Caco-2 (cell line): ENCODE measurements around the gene CXorf58. TPM values are rescaled to one million over a fixed set of nuclear protein-coding genes. Genes with fewer than 3 reads are reported as not detected.

Source experiments
- BruUV-seq: library from RNA; stranded (reverse); fragments of 400-500 nt; replicated peaks from 2 replicates; lab custom pipeline; 2021; lab: Mats Ljungman, UMichigan
- CTCF ChIA-PET: fragments of 300-600 bp; sonication (Branson Sonifier 250); formaldehyde crosslinking; loops from one replicate; lab custom pipeline; 2022; ENCODE audit warnings: antibody characterized with exemption; lab: Charles Lee
- POLR2A ChIA-PET: fragments of 300-600 bp; sonication (Branson Sonifier 250); formaldehyde crosslinking; loops from one replicate; lab custom pipeline; 2022; ENCODE audit warnings: antibody characterized with exemption; lab: Charles Lee
- DNase-seq, 2 experiments: peaks; one replicate each; pipeline versions ENCODE4 v3.0.0 to v3.0.0-alpha.2; 2020 to 2022
- H3K27me3 ChIP-seq: replicated peaks from 2 replicates; pipeline ENCODE4 v1.6.0; 2011; ENCODE audit warnings: low read length; ENCODE audit not compliant: control insufficient read depth, insufficient read depth
- H3K36me3 ChIP-seq: 2 replicates; pipeline ENCODE4 v1.5.1; 2011; ENCODE audit warnings: low read length; ENCODE audit not compliant: control insufficient read depth, insufficient read depth
- H3K4me1 ChIP-seq: fragments of 250-450 bp; sonication (Bioruptor Pico); 2 replicates; pipeline ENCODE4 v1.5.1; 2020; ENCODE audit warnings: mild to moderate bottlenecking
- H3K4me3 ChIP-seq: 2 replicates; pipeline ENCODE4 v1.5.1; 2011; ENCODE audit warnings: low read depth, mild to moderate bottlenecking, control low read depth, low read length
- H3K9me3 ChIP-seq: fragments of 250-450 bp; sonication (Bioruptor Pico); 2 replicates; pipeline ENCODE4 v1.5.1; 2020; ENCODE audit warnings: mild to moderate bottlenecking, moderate library complexity
- H3K27ac Mint-ChIP-seq: one replicate; pipeline ENCODE4 v1.8.0; 2022; ENCODE audit warnings: mixed read lengths; ENCODE audit not compliant: unreplicated experiment
- H3K27me3 Mint-ChIP-seq: one replicate; pipeline ENCODE4 v1.8.0; 2022; ENCODE audit warnings: mixed read lengths; ENCODE audit not compliant: insufficient read depth, unreplicated experiment
- H3K36me3 Mint-ChIP-seq: one replicate; pipeline ENCODE4 v1.8.0; 2022; ENCODE audit warnings: mild to moderate bottlenecking, mixed read lengths; ENCODE audit not compliant: insufficient read depth, unreplicated experiment
- H3K4me1 Mint-ChIP-seq: one replicate; pipeline ENCODE4 v1.8.0; 2022; ENCODE audit warnings: low read depth, mixed read lengths; ENCODE audit not compliant: unreplicated experiment
- H3K4me3 Mint-ChIP-seq: one replicate; pipeline ENCODE4 v1.8.0; 2022; ENCODE audit warnings: mild to moderate bottlenecking, moderate library complexity, mixed read lengths; ENCODE audit not compliant: unreplicated experiment
- H3K9me3 Mint-ChIP-seq: one replicate; pipeline ENCODE4 v1.8.0; 2022; ENCODE audit warnings: mixed read lengths; ENCODE audit not compliant: unreplicated experiment
- intact Hi-C: fragments of 100-400 bp; cut with micrococcal nuclease; formaldehyde crosslinking; loops from one replicate; pipeline ENCODE4 v1.10.0; 2022; ENCODE audit not compliant: unreplicated experiment
- total RNA-seq: library from RNA; stranded (reverse); gene quantifications from 2 replicates; pipeline ENCODE4 v1.2.3, GENCODE V29; 2022
- TF ChIP-seq, protein P1 (sequence below), 2 experiments: fragments of 200-600 bp in 1 of 2; IDR thresholded peaks; 1 replicate in 1 of 2; 2 replicates in 1 of 2; pipeline versions ENCODE4 v1.5.1 to v1.8.0; 2011 to 2022; ENCODE audit warnings: antibody characterized with exemption in 1 of 2, control low read depth in 1 of 2, inconsistent platforms in 1 of 2, low read depth in 1 of 2, low read length in 1 of 2, mild to moderate bottlenecking in 1 of 2, moderate library complexity in 1 of 2; ENCODE audit not compliant: insufficient read depth in 1 of 2, severe bottlenecking in 1 of 2, unreplicated experiment in 1 of 2

The CXorf58 gene
- total RNA-seq, 1 experiment from 2014 or later: not detected

DNA sequence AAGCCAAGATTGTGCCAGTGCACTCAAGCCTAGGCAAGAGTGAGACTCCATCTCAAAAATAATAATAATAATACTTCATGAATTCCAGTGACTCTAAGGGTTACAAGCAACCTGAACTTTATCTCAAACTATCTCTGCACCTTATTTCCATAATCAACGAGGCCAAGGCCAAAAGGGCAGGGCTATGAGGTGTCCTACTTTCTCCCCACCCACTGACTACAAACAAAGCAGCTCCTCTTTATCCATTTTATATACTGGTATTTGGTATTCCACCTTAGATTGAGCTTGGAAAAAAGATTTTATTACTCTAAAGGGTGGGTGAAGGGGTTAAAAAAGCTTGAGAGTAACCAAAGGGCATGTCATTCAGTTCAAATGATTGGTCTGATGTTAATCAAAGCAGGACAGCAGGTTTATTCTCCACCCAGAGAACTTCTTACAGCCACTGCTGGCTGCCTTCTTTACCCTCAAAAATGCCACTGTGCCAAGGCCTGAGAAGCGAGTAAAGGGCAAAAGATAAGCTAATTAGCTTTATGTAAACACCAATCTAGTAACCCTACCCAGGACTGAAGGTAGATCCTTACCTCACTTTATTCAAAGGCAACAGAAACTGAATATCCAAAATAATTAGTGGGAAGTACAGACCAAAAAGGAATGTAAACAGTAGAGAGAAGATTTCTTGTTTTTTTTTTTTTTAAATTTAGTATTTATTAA lies 28.3 kb upstream of the CXorf58 start:
- DNase-seq: no peak
- Mint-ChIP-seq H3K36me3 (no peaks in the 10 kb centered on the region), H3K9me3 (no peaks in the 10 kb centered on the region), H3K27ac (no peak overlapping the region), H3K4me1 (peaks cover 10% of the 10 kb centered on the region), H3K4me3 (no peak overlapping the region), H3K27me3 (no peaks in the 10 kb centered on the region)
- no peaks in the 10 kb centered on the region for H3K36me3 ChIP-seq
- intact Hi-C loops: no loop called here
- ChIA-PET POLR2A (no interaction called here), CTCF (no interaction called here)
- TF ChIP-seq, protein P1, sequence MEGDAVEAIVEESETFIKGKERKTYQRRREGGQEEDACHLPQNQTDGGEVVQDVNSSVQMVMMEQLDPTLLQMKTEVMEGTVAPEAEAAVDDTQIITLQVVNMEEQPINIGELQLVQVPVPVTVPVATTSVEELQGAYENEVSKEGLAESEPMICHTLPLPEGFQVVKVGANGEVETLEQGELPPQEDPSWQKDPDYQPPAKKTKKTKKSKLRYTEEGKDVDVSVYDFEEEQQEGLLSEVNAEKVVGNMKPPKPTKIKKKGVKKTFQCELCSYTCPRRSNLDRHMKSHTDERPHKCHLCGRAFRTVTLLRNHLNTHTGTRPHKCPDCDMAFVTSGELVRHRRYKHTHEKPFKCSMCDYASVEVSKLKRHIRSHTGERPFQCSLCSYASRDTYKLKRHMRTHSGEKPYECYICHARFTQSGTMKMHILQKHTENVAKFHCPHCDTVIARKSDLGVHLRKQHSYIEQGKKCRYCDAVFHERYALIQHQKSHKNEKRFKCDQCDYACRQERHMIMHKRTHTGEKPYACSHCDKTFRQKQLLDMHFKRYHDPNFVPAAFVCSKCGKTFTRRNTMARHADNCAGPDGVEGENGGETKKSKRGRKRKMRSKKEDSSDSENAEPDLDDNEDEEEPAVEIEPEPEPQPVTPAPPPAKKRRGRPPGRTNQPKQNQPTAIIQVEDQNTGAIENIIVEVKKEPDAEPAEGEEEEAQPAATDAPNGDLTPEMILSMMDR (IDR thresholded peaks at IDR 0.05; ENCODE audit: insufficient read depth in 1 of 2, low read depth in 1 of 2, low read length in 1 of 2, severe bottlenecking in 1 of 2, unreplicated experiment in 1 of 2): no peak
- no peaks in the 10 kb centered on the region for H3K4me1 ChIP-seq
- H3K4me3 ChIP-seq: no peak overlapping the region
- H3K27me3 ChIP-seq: no peaks in the 10 kb centered on the region
- BruUV-seq: no TSS peak
- no peaks in the 10 kb centered on the region for H3K9me3 ChIP-seq

DNA sequence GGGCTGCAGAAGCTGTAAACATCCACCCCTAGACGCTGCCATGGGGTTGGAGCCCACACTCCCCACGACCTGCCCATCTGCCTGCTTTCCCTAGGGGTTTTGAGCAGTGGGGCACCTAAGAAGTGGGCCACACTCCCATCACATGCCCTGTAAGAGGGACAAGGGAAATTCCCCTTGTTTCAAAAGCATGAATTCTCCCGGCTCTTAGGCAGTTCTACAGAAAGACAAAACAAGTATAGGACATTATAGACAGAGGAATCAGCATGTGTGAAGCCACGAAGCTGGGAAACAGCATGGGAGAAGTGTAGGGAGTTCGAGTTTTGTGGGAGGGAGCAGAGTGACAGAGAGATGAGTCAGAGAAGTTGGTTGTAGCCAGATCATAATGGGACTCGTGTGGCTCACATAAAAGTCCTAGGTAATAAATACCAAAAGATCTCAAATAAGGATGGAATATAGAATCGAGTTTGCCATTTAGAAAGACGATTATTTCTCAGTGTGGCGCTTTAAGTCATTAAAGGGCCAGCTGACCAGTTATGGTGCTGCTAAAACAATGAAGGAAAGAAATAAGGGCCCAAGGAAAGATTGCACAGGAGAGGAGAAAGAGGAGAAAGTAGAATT lies 24.0 kb upstream of the CXorf58 start:
- TF ChIP-seq, protein P1 (IDR thresholded peaks at IDR 0.05; ENCODE audit: insufficient read depth in 1 of 2, low read depth in 1 of 2, low read length in 1 of 2, severe bottlenecking in 1 of 2, unreplicated experiment in 1 of 2): no peak
- intact Hi-C loops: no loop called here
- H3K27me3 Mint-ChIP-seq: no peaks in the 10 kb centered on the region
- Histone ChIP-seq H3K4me3 (no peak overlapping the region), H3K36me3 (no peaks in the 10 kb centered on the region), H3K4me1 (no peaks in the 10 kb centered on the region), H3K9me3 (no peaks in the 10 kb centered on the region), H3K27me3 (no peaks in the 10 kb centered on the region)
- no peak overlapping the region for H3K27ac Mint-ChIP-seq
- no peaks in the 10 kb centered on the region for H3K36me3 Mint-ChIP-seq
- POLR2A ChIA-PET: no interaction called here
- no peak overlapping the region for H3K4me3 Mint-ChIP-seq
- BruUV-seq: no TSS peak
- CTCF ChIA-PET: no interaction called here
- H3K4me1 Mint-ChIP-seq: peaks cover 10% of the 10 kb centered on the region
- no peak for DNase-seq
- H3K9me3 Mint-ChIP-seq: no peaks in the 10 kb centered on the region

DNA sequence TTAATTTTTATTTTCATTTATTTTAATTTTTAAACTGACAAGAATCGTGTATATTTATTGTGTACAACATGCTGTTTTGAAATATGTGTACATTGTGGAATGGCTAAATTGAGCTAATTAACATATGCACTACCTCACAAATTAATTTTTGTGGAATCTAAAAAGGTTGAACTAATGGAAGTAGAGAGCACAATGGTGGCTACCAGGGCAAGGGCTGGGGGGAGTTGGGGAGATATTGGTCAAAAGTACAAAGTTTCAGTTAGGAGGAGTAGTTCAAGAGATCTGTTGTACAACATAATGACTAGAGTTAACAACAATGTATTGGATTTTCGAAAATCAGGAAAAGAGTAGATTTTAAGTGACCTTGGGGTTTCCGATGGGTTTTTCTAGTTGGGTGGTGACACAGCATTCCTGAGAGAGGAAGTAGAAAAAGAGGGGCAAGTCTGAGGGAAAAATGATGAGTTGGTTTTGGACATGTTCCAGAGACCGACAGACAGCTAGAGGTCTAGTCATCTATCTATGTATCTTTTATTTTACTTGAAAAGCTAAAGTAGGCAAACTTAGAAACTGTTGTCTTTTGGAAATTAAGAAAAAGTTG lies 23.3 kb upstream of the CXorf58 start:
- Histone ChIP-seq H3K9me3 (no peaks in the 10 kb centered on the region), H3K36me3 (no peaks in the 10 kb centered on the region), H3K4me3 (no peak overlapping the region), H3K4me1 (no peaks in the 10 kb centered on the region), H3K27me3 (no peaks in the 10 kb centered on the region)
- CTCF ChIA-PET: no interaction called here
- H3K27ac Mint-ChIP-seq: no peak overlapping the region
- peaks cover 10% of the 10 kb centered on the region for H3K4me1 Mint-ChIP-seq
- H3K9me3 Mint-ChIP-seq: no peaks in the 10 kb centered on the region
- DNase-seq: no peak
- H3K4me3 Mint-ChIP-seq: no peak overlapping the region
- intact Hi-C loops: no loop called here
- H3K27me3 Mint-ChIP-seq: no peaks in the 10 kb centered on the region
- BruUV-seq: no TSS peak
- TF ChIP-seq, protein P1 (IDR thresholded peaks at IDR 0.05; ENCODE audit: insufficient read depth in 1 of 2, low read depth in 1 of 2, low read length in 1 of 2, severe bottlenecking in 1 of 2, unreplicated experiment in 1 of 2): no peak
- H3K36me3 Mint-ChIP-seq: no peaks in the 10 kb centered on the region
- POLR2A ChIA-PET: no interaction called here
